Activated T-cell treated with anti-CD3 and anti-CD28 coated beads for 24 hours (primary cell): ENCODE data around the gene PAX5.
"Not testable (repeated sequence)": the region's sequence is repeated elsewhere in the genome, so short reads cannot be mapped to it uniquely, and the experiment has no call there.

Experiments
- DNase-seq: peaks from one replicate; pipeline ENCODE4 v3.0.0-alpha.2; 2020; ENCODE audit warnings: low read depth

Gene PAX5

GRCh38 chr9:36878986-36879982, 154.8 kb downstream of the PAX5 start:
- DNase-seq = no peak

GRCh38 chr9:36877239-36877638, 156.8 kb downstream of the PAX5 start:
- DNase-seq = no peak

GRCh38 chr9:36876056-36876455, 158.0 kb downstream of the PAX5 start:
- no peak for DNase-seq

- no peak for DNase-seq
These were observed 159.1 kb downstream of the PAX5 start for GRCh38 chr9:36874921-36875320.

GRCh38 chr9:36874261-36874660, 159.8 kb downstream of the PAX5 start:
- no peak for DNase-seq

GRCh38 chr9:36873247-36873875, 160.7 kb downstream of the PAX5 start:
- DNase-seq = peak; percentile 63

- DNase-seq = no peak
These were observed 161.4 kb downstream of the PAX5 start for GRCh38 chr9:36872641-36873040.

- DNase-seq = no peak
These were observed 162.5 kb downstream of the PAX5 start for GRCh38 chr9:36871606-36872005.

- no peak for DNase-seq
These were observed 163.1 kb downstream of the PAX5 start for GRCh38 chr9:36870960-36871359.

GRCh38 chr9:36869605-36870004, 164.5 kb downstream of the PAX5 start:
- not testable (repeated sequence) for DNase-seq

GRCh38 chr9:36868586-36869282, 165.3 kb downstream of the PAX5 start:
- no peak for DNase-seq

- DNase-seq = no peak
These were observed 166.2 kb downstream of the PAX5 start for GRCh38 chr9:36867672-36868471.

GRCh38 chr9:36867241-36867640, 166.8 kb downstream of the PAX5 start:
- no peak for DNase-seq

- no peak for DNase-seq
These were observed 167.2 kb downstream of the PAX5 start for GRCh38 chr9:36866840-36867239.

GRCh38 chr9:36865731-36866635, 168.1 kb downstream of the PAX5 start:
- no peak for DNase-seq

- DNase-seq = no peak
These were observed 169.3 kb downstream of the PAX5 start for GRCh38 chr9:36864491-36865410.

- no peak for DNase-seq
These were observed 171.6 kb downstream of the PAX5 start for GRCh38 chr9:36862206-36863145.

GRCh38 chr9:36861528-36862205, 172.4 kb downstream of the PAX5 start:
- no peak for DNase-seq
